ENCODE measurements around the gene TOMM7.

Gene TOMM7
- total RNA-seq, result 135 to 176 (median 165) reads per million in 3 donors

DNA sequence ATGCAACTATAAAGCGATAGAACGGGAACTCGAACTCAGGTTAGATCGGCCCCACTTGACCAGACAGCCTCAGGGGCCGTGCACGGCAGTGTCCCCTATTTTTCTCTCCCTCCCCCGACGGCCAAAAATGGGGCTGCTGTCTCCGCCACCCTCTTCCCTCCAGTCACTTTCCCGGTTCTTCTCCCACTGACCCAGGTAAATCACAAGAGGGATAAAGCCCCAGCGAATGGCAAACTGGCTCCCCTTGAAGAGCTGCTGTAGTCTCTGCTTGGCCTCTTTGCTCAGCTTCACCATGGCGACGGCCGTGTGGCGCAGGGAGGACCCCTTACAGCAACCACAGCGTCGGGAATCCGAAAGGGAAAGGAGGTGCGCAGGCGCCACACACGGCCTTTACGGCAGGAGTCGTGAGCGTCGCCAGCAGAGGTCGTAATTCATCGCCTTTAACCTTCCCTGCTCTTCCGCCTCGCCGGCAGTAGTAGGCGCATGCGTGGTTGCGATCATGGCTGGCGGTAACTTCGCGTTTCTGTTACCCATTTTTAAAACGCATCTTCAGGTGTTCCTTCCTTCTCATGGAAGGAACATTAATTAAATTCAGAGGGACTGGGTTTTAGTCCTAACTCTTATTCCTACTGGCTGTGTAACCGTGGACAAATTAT is at the start of gene TOMM7:
TOMM7 (minus strand) TSS at position 364 of the 656 bp plus-strand sequence; CDS start at position 294, 70 bp downstream.
- Histone ChIP-seq H3K27me3 (replicated peaks; ENCODE audit: control insufficient read depth, insufficient read depth, low read length, poor library complexity, severe bottlenecking) (no peaks in the 10 kb centered on the region), H3K9me3 (ENCODE audit: control insufficient read depth, low read length) (no peaks in the 10 kb centered on the region), H3K36me3 (ENCODE audit: control insufficient read depth, insufficient read depth, low read length) (peaks cover 2% of the 10 kb centered on the region), H3K4me1 (ENCODE audit: control insufficient read depth, insufficient read depth, low read length, poor library complexity, severe bottlenecking) (peaks cover 5% of the 10 kb centered on the region), H3K27ac (ENCODE audit: insufficient read depth, low read length, poor library complexity, severe bottlenecking) (peak within 1 kb of the TSS; percentile 80), H3K4me3 (ENCODE audit: insufficient read depth, low read depth, low read length, poor library complexity, severe bottlenecking) (peak within 1 kb of the TSS; percentile 92)
- DNase-seq, result peak; percentile 78 to 83 (median 81)

DNA sequence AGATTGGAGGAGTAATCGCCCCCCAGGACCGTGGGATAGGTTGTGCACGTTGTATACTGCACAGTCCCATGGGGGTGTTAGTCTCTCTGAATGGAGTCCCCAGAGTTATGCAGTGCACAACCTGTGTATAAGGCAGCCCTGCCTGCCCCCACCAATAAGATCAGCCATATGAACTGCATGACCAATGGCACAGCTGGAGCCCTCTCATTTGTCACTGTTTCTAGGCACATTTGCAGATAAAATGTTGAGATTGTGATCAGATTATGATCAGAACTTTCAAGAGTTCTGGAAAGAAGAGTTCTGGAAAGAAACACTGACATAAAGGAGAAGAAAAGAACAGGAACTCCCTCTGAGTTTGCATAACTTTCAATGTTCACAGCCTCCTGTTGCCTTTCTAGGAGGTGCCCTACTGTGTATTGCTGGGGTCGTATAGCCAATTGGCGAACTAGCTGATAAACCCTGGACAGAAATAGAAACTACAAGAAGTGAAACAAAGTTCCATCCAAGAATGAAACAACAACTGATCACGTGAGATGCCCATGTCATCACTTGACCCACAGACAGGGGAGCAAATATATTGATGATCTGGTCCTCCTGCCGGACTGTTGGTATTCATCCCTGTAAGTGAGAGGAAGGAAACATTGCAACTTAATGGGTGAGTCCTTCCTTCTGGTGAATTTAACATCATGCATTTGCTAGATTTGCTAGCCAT is 49.6 kb upstream of the TOMM7 start:
- Histone ChIP-seq H3K27ac (ENCODE audit: insufficient read depth, low read length, poor library complexity, severe bottlenecking) (no peak overlapping the region), H3K27me3 (replicated peaks; ENCODE audit: control insufficient read depth, insufficient read depth, low read length, poor library complexity, severe bottlenecking) (no peaks in the 10 kb centered on the region), H3K9me3 (ENCODE audit: control insufficient read depth, low read length) (no peaks in the 10 kb centered on the region), H3K4me3 (ENCODE audit: insufficient read depth, low read depth, low read length, poor library complexity, severe bottlenecking) (no peak overlapping the region), H3K36me3 (ENCODE audit: control insufficient read depth, insufficient read depth, low read length) (no peaks in the 10 kb centered on the region), H3K4me1 (ENCODE audit: control insufficient read depth, insufficient read depth, low read length, poor library complexity, severe bottlenecking) (no peaks in the 10 kb centered on the region)
- no peak for DNase-seq

DNA sequence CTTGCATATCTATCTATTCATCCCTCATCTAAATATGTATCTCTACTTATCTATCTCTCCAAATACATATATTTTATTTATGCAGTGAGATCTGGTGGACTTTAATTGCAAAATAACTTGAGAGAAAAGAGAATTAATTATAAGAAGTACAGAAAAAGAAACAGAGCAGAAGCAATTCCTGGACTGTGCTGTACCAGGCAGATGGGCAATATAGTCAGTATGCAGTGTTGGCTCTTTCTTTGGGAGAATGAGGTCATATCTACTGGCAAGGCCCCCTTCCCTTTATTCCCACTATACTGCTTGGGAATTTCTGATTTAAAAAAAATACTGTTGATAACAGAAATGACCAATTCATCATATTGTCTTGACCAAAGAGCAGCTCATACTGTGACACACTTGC is 49.0 kb upstream of the TOMM7 start:
- Histone ChIP-seq H3K27ac (ENCODE audit: insufficient read depth, low read length, poor library complexity, severe bottlenecking) (no peak overlapping the region), H3K4me1 (ENCODE audit: control insufficient read depth, insufficient read depth, low read length, poor library complexity, severe bottlenecking) (no peaks in the 10 kb centered on the region), H3K27me3 (replicated peaks; ENCODE audit: control insufficient read depth, insufficient read depth, low read length, poor library complexity, severe bottlenecking) (no peaks in the 10 kb centered on the region), H3K36me3 (ENCODE audit: control insufficient read depth, insufficient read depth, low read length) (no peaks in the 10 kb centered on the region), H3K4me3 (ENCODE audit: insufficient read depth, low read depth, low read length, poor library complexity, severe bottlenecking) (no peak overlapping the region), H3K9me3 (ENCODE audit: control insufficient read depth, low read length) (no peaks in the 10 kb centered on the region)
- DNase-seq, result no peak

DNA sequence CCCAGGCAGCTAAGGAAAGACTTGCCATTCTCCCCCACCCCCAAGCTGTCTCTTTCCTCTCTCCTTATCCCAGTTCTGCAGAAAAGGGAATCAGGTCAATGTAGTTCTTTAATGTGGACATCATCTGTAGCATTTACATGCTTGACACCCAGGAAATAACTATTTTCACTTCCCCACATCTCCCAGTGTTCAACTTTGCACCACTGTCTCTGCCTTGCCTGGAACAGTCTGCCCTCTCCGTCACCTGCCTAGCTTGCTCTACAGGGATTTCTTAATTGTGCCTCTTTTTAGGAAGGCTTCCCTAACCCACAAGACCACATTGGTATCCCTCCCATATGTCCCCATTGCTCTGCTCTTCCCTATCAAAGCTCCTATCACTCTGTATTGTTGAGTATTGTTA is 45.9 kb upstream of the TOMM7 start:
- Histone ChIP-seq H3K4me1 (ENCODE audit: control insufficient read depth, insufficient read depth, low read length, poor library complexity, severe bottlenecking) (no peaks in the 10 kb centered on the region), H3K4me3 (ENCODE audit: insufficient read depth, low read depth, low read length, poor library complexity, severe bottlenecking) (no peak overlapping the region), H3K9me3 (ENCODE audit: control insufficient read depth, low read length) (no peaks in the 10 kb centered on the region), H3K36me3 (ENCODE audit: control insufficient read depth, insufficient read depth, low read length) (no peaks in the 10 kb centered on the region), H3K27me3 (replicated peaks; ENCODE audit: control insufficient read depth, insufficient read depth, low read length, poor library complexity, severe bottlenecking) (no peaks in the 10 kb centered on the region), H3K27ac (ENCODE audit: insufficient read depth, low read length, poor library complexity, severe bottlenecking) (no peak overlapping the region)
- no peak for DNase-seq

DNA sequence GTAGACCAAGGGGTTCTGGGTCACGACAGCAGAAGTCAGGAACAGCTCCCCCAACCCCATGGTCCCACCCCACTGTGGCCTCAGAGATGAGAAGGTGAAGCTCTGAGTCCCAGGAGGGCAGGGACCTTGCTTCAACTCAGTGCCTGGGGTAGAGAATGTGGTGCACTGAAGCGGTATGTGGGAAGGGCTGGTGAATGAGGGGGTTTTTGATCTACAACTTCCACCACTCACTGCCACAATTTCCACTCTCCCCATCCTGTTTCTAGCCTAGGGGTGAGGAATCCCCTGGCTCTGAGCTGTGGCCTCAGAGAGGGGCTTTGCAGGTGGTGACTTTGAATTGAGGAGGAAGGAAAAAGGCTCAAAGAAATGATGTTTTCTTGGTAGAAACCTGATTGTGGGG is 44.9 kb upstream of the TOMM7 start:
- no peak for DNase-seq
- Histone ChIP-seq H3K4me1 (ENCODE audit: control insufficient read depth, insufficient read depth, low read length, poor library complexity, severe bottlenecking) (no peaks in the 10 kb centered on the region), H3K27me3 (replicated peaks; ENCODE audit: control insufficient read depth, insufficient read depth, low read length, poor library complexity, severe bottlenecking) (no peaks in the 10 kb centered on the region), H3K36me3 (ENCODE audit: control insufficient read depth, insufficient read depth, low read length) (no peaks in the 10 kb centered on the region), H3K9me3 (ENCODE audit: control insufficient read depth, low read length) (no peaks in the 10 kb centered on the region), H3K27ac (ENCODE audit: insufficient read depth, low read length, poor library complexity, severe bottlenecking) (no peak overlapping the region), H3K4me3 (ENCODE audit: insufficient read depth, low read depth, low read length, poor library complexity, severe bottlenecking) (no peak overlapping the region)

DNA sequence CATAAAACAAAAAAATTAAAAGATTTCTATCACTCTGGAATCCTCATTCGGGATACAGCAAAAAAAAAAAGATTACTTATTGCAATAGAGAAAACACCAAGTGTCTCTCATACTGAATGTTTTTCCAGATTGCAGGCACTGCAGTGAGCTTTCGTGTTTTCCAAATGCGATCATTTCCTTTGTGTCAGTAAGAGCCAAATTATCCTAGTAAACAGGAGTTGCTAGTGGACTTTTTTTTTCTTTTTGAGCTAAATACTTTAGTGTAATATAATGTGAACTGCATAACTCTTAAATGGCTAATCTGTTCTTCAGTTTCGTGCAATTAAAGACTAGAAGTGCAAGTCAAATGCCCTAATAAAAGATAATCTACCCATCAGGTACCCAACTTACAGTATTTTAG is 44.4 kb upstream of the TOMM7 start:
- no peaks in the 10 kb centered on the region for H3K36me3 ChIP-seq (ENCODE audit: control insufficient read depth, insufficient read depth, low read length)
- no peak overlapping the region for H3K27ac ChIP-seq (ENCODE audit: insufficient read depth, low read length, poor library complexity, severe bottlenecking)
- no peaks in the 10 kb centered on the region for H3K4me1 ChIP-seq (ENCODE audit: control insufficient read depth, insufficient read depth, low read length, poor library complexity, severe bottlenecking)
- H3K27me3 ChIP-seq (replicated peaks; ENCODE audit: control insufficient read depth, insufficient read depth, low read length, poor library complexity, severe bottlenecking), result no peaks in the 10 kb centered on the region
- H3K4me3 ChIP-seq (ENCODE audit: insufficient read depth, low read depth, low read length, poor library complexity, severe bottlenecking), result no peak overlapping the region
- no peaks in the 10 kb centered on the region for H3K9me3 ChIP-seq (ENCODE audit: control insufficient read depth, low read length)
- DNase-seq, result no peak

DNA sequence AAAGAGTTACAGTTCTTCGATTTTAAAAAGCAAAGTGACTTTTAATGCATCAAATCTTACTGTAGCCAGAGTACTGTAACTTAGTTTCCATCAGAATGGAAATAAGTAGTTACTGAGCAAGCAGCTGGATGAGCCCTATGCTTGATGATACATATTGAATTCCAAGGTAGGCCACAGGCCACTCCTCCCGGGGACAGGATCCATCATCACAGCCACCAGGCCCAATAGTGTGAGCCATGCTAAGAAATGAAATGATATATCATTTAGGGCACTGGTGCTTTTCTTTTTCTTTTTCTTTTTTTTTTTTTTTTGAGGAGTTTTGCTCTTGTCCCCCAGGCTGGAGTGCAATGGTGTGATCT is 42.9 kb upstream of the TOMM7 start:
- Histone ChIP-seq H3K27me3 (replicated peaks; ENCODE audit: control insufficient read depth, insufficient read depth, low read length, poor library complexity, severe bottlenecking) (no peaks in the 10 kb centered on the region), H3K4me3 (ENCODE audit: insufficient read depth, low read depth, low read length, poor library complexity, severe bottlenecking) (no peak overlapping the region), H3K9me3 (ENCODE audit: control insufficient read depth, low read length) (no peaks in the 10 kb centered on the region), H3K36me3 (ENCODE audit: control insufficient read depth, insufficient read depth, low read length) (peaks cover 4% of the 10 kb centered on the region), H3K27ac (ENCODE audit: insufficient read depth, low read length, poor library complexity, severe bottlenecking) (no peak overlapping the region), H3K4me1 (ENCODE audit: control insufficient read depth, insufficient read depth, low read length, poor library complexity, severe bottlenecking) (no peaks in the 10 kb centered on the region)
- DNase-seq, result no peak

DNA sequence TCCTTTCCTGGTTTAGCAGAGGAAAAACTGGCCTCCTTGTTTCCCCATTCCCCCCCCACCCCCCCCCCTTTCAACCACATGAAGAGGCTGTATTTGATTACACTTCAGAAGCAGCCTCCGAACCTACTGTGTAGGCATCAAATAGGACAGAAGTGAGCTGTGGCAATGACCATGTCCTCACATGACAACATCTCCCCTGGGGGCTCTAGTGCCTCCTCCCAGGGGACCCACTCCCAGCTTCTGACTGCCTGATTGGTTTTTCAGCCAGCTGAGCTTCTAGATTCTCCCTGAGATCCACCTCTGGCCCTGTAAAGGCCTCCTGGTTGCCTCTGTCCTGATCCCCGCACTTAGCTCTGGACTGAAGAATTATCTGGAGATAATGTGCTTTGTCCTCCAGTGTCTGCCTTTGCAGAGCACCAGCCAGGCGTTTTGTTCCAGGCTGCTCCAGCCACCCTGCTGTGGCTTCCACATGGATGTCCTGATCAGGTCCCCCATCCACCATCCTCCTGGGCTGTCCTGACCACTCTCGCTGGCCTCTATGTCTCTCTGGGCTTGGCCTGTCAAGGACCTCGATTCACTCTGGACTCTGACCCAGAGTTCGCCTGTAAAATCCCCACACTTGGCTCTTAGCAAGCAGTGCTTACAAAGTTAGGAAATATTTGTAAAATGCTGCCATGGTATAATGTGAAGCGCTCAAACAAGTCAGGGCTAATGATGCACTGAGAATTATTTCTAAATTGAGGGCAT is 42.4 kb upstream of the TOMM7 start:
- Histone ChIP-seq H3K4me1 (ENCODE audit: control insufficient read depth, insufficient read depth, low read length, poor library complexity, severe bottlenecking) (no peaks in the 10 kb centered on the region), H3K27me3 (replicated peaks; ENCODE audit: control insufficient read depth, insufficient read depth, low read length, poor library complexity, severe bottlenecking) (no peaks in the 10 kb centered on the region), H3K27ac (ENCODE audit: insufficient read depth, low read length, poor library complexity, severe bottlenecking) (no peak overlapping the region), H3K4me3 (ENCODE audit: insufficient read depth, low read depth, low read length, poor library complexity, severe bottlenecking) (no peak overlapping the region), H3K9me3 (ENCODE audit: control insufficient read depth, low read length) (no peaks in the 10 kb centered on the region), H3K36me3 (ENCODE audit: control insufficient read depth, insufficient read depth, low read length) (peaks cover 4% of the 10 kb centered on the region)
- DNase-seq, result no peak

DNA sequence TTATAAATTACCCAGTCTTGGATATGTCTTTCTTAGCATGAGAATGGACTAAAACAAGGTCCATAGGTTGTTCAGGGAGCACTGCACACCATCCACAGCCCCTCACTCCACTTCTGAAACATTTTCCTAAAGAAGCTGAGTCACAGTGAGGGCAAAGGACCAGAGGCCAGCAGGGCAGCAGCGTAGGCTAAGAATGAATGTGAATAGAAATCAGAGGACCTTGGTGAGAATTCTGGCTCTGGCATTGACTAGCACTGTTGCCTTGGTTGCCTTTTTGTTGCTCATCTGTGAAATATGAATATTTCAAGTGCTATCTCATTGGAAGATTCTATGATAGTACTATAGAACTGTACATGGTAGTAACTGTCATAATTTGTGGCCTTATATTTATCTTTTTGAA is 41.7 kb upstream of the TOMM7 start:
- peaks cover 4% of the 10 kb centered on the region for H3K36me3 ChIP-seq (ENCODE audit: control insufficient read depth, insufficient read depth, low read length)
- no peak overlapping the region for H3K27ac ChIP-seq (ENCODE audit: insufficient read depth, low read length, poor library complexity, severe bottlenecking)
- no peaks in the 10 kb centered on the region for H3K4me1 ChIP-seq (ENCODE audit: control insufficient read depth, insufficient read depth, low read length, poor library complexity, severe bottlenecking)
- no peak overlapping the region for H3K4me3 ChIP-seq (ENCODE audit: insufficient read depth, low read depth, low read length, poor library complexity, severe bottlenecking)
- no peaks in the 10 kb centered on the region for H3K9me3 ChIP-seq (ENCODE audit: control insufficient read depth, low read length)
- DNase-seq, result no peak
- no peaks in the 10 kb centered on the region for H3K27me3 ChIP-seq (replicated peaks; ENCODE audit: control insufficient read depth, insufficient read depth, low read length, poor library complexity, severe bottlenecking)

Measured in effector memory CD4-positive, alpha-beta T cell (primary cell).